Calu3 (cell line): ENCODE data around the gene RABEP2. TPM values are rescaled to one million over a fixed set of nuclear protein-coding genes. Genes with fewer than 3 reads are reported as not detected.
A peak's percentile ranks its signal among the peaks of the same experiment; 100 is the strongest.

Source experiments
- BruUV-seq: library from RNA; stranded (reverse); fragments of 400-500 nt; replicated peaks from 2 replicates; lab custom pipeline; 2021; lab: Mats Ljungman, UMichigan
- CTCF ChIA-PET: fragments of 300-600 bp; sonication (Branson Sonifier 250); formaldehyde crosslinking; loops from one replicate; lab custom pipeline; 2022; ENCODE audit warnings: antibody characterized with exemption; lab: Charles Lee
- DNase-seq: peaks from one replicate; pipeline ENCODE4 v3.0.0; 2022
- H3K27ac Mint-ChIP-seq: one replicate; pipeline ENCODE4 v1.8.0; 2022; ENCODE audit warnings: mixed read lengths; ENCODE audit not compliant: unreplicated experiment
- H3K27me3 Mint-ChIP-seq: one replicate; pipeline ENCODE4 v1.8.0; 2022; ENCODE audit warnings: mixed read lengths; ENCODE audit not compliant: unreplicated experiment
- H3K36me3 Mint-ChIP-seq: one replicate; pipeline ENCODE4 v1.8.0; 2022; ENCODE audit warnings: mild to moderate bottlenecking, moderate library complexity, mixed read lengths; ENCODE audit not compliant: insufficient read depth, unreplicated experiment
- H3K4me1 Mint-ChIP-seq: one replicate; pipeline ENCODE4 v1.8.0; 2022; ENCODE audit warnings: mild to moderate bottlenecking, low read depth, mixed read lengths; ENCODE audit not compliant: unreplicated experiment
- H3K4me3 Mint-ChIP-seq: one replicate; pipeline ENCODE4 v1.8.0; 2022; ENCODE audit warnings: mild to moderate bottlenecking, low read depth, moderate library complexity, mixed read lengths; ENCODE audit not compliant: unreplicated experiment
- H3K9me3 Mint-ChIP-seq: one replicate; pipeline ENCODE4 v1.8.0; 2022; ENCODE audit warnings: low read depth, mixed read lengths; ENCODE audit not compliant: unreplicated experiment
- CTCF ChIP-seq: fragments of 200-600 bp; IDR thresholded peaks from one replicate; pipeline ENCODE4 v1.8.0; 2022; ENCODE audit warnings: antibody characterized with exemption; ENCODE audit not compliant: unreplicated experiment
- intact Hi-C: fragments of 100-400 bp; cut with micrococcal nuclease; formaldehyde crosslinking; loops from one replicate; pipeline ENCODE4 v1.10.0; 2022; ENCODE audit not compliant: unreplicated experiment
- total RNA-seq: library from RNA; stranded (reverse); gene quantifications from 2 replicates; pipeline ENCODE4 v1.2.3, GENCODE V29; 2022

RABEP2 gene
- total RNA-seq, 1 experiment from 2014 or later, result 34.3 TPM

GRCh38 chr16:28925386-28926228, 569 bp upstream of the RABEP2 start:
- intact Hi-C loops, result no loop called here
- TSS peak; percentile 90 for BruUV-seq
- Mint-ChIP-seq H3K4me1 (peaks cover 15% of the 10 kb centered on the region), H3K4me3 (peak overlapping the region; percentile 90), H3K36me3 (peaks cover 35% of the 10 kb centered on the region), H3K27me3 (no peaks in the 10 kb centered on the region), H3K9me3 (no peaks in the 10 kb centered on the region), H3K27ac (peak overlapping the region; percentile 87)
- CTCF ChIA-PET, result interaction anchor here (0.6 to 1.1 kb wide), 2 partner anchors 52 to 54 kb away, joined by 4 read pairs; no protein-coding TSS in a partner anchor
- peak; percentile 73 for DNase-seq
- no peak for TF ChIP-seq CTCF

GRCh38 chr16:28924399-28924761, 658 bp downstream of the RABEP2 start:
- Mint-ChIP-seq H3K27me3 (no peaks in the 10 kb centered on the region), H3K4me1 (peaks cover 15% of the 10 kb centered on the region), H3K9me3 (no peaks in the 10 kb centered on the region), H3K27ac (peak overlapping the region; percentile 87), H3K4me3 (peak overlapping the region; percentile 90), H3K36me3 (peaks cover 35% of the 10 kb centered on the region)
- intact Hi-C loops, result no loop called here
- DNase-seq, result no peak
- CTCF ChIA-PET, result interaction anchor here (0.8 to 1.2 kb wide), 2 partner anchors 21 to 40 kb away, joined by 4 read pairs; no protein-coding TSS in a partner anchor
- no TSS peak for BruUV-seq
- TF ChIP-seq CTCF, result peak; percentile 30

- intact Hi-C loops, result no loop called here
- H3K36me3 Mint-ChIP-seq, result peaks cover 35% of the 10 kb centered on the region
Observed at GRCh38 chr16:28923652-28924398, 1.2 kb downstream of the RABEP2 start.

More at GRCh38 chr16:28923652-28924398, 1.2 kb downstream of the RABEP2 start:
- H3K27ac Mint-ChIP-seq, result peak overlapping the region; percentile 87
- peaks cover 15% of the 10 kb centered on the region for H3K4me1 Mint-ChIP-seq
- CTCF ChIA-PET, result interaction anchor here (0.6 to 1.2 kb wide), 4 partner anchors 11 to 101 kb away, joined by 4 to 9 read pairs (median 6); partner anchors contain the start of gene ATXN2L
- DNase-seq, result no peak
- no peaks in the 10 kb centered on the region for H3K9me3 Mint-ChIP-seq
- H3K27me3 Mint-ChIP-seq, result no peaks in the 10 kb centered on the region
- TF ChIP-seq CTCF, result no peak
- peak overlapping the region; percentile 90 for H3K4me3 Mint-ChIP-seq
- TSS peak; percentile 48 for BruUV-seq
